HepG2 (cell line): ENCODE measurements around the gene USP8. TPM values are rescaled to one million over a fixed set of nuclear protein-coding genes. Genes with fewer than 3 reads are reported as not detected.

Source experiments
- ELF4 ChIP-seq: sonication (generic); formaldehyde crosslinking; IDR thresholded peaks from 2 replicates; pipeline ENCODE4 v1.5.0; 2020; ENCODE audit warnings: missing genetic modification reagents, mild to moderate bottlenecking, moderate library complexity, borderline replicate concordance
- FOXC1 ChIP-seq: sonication (generic); formaldehyde crosslinking; IDR thresholded peaks from 2 replicates; pipeline ENCODE4 v1.8.0; 2022; ENCODE audit warnings: mild to moderate bottlenecking, missing genetic modification reagents, borderline replicate concordance
- GMEB1 ChIP-seq: sonication (generic); formaldehyde crosslinking; IDR thresholded peaks from 2 replicates; pipeline ENCODE4 v1.5.1; 2020; ENCODE audit warnings: missing genetic modification reagents, mild to moderate bottlenecking, borderline replicate concordance
- KDM5B ChIP-seq: sonication (generic); formaldehyde crosslinking; IDR thresholded peaks from 2 replicates; pipeline ENCODE4 v1.4.0; 2020; ENCODE audit warnings: missing genetic modification reagents, mild to moderate bottlenecking, borderline replicate concordance
- MED1 ChIP-seq: sonication (generic); formaldehyde crosslinking; IDR thresholded peaks from 2 replicates; pipeline ENCODE4 v1.4.0; 2020; ENCODE audit warnings: missing genetic modification reagents
- NCOA5 ChIP-seq: sonication (generic); formaldehyde crosslinking; IDR thresholded peaks from 2 replicates; pipeline ENCODE4 v1.4.0; 2020; ENCODE audit warnings: missing genetic modification reagents
- SSRP1 ChIP-seq: IDR thresholded peaks from 2 replicates; pipeline ENCODE4 v1.6.1; 2016; ENCODE audit warnings: control low read depth
- TCF7L2 ChIP-seq: IDR thresholded peaks from 2 replicates; pipeline ENCODE4 v1.6.1; 2011; ENCODE audit warnings: mild to moderate bottlenecking, low read depth, low read length, moderate library complexity
- XRCC5 ChIP-seq: fragments of 200-400 bp; formaldehyde crosslinking; optimal IDR thresholded peaks from 2 replicates; pipeline ENCODE3; 2017; ENCODE audit warnings: mild to moderate bottlenecking, low read length
- ZBTB40 ChIP-seq, 2 experiments: fragments of 450-650 bp in 1 of 2; sonication (generic) in 1 of 2; formaldehyde crosslinking in 1 of 2; IDR thresholded peaks; 2 replicates each; pipeline versions ENCODE4 v1.6.1 to v1.8.0; 2016 to 2022; ENCODE audit warnings: antibody characterized with exemption in 1 of 2, mild to moderate bottlenecking in 1 of 2, missing genetic modification reagents in 1 of 2
- ZBTB42 ChIP-seq: sonication (generic); formaldehyde crosslinking; IDR thresholded peaks from 2 replicates; pipeline ENCODE4 v1.5.0; 2020; ENCODE audit warnings: mild to moderate bottlenecking, missing genetic modification reagents
- ZNF451 ChIP-seq: sonication (generic); formaldehyde crosslinking; IDR thresholded peaks from 2 replicates; pipeline ENCODE4 v1.5.0; 2020; ENCODE audit warnings: mild to moderate bottlenecking, missing genetic modification reagents
- ZNF629 ChIP-seq: sonication (generic); formaldehyde crosslinking; conservative IDR thresholded peaks from 2 replicates; pipeline ENCODE4 v1.5.0; 2020; ENCODE audit warnings: missing genetic modification reagents
- ZNF724P ChIP-seq: sonication (generic); formaldehyde crosslinking; IDR thresholded peaks from 2 replicates; pipeline ENCODE4 v1.8.0; 2022; ENCODE audit warnings: missing genetic modification reagents, borderline replicate concordance
- ZNF83 ChIP-seq: sonication (generic); formaldehyde crosslinking; IDR thresholded peaks from 2 replicates; pipeline ENCODE4 v1.4.0; 2020; ENCODE audit warnings: missing genetic modification reagents, mild to moderate bottlenecking, borderline replicate concordance
- polyA plus RNA-seq, 8 experiments: library from polyadenylated mRNA; depleted of rRNA in 3 of 8; stranded (reverse) in 7 of 8; unstranded in 1 of 8; fragments of >200 nt; fragmentation: Illumina TruSeq in 4 of 8; extraction: Trizol in 4 of 8; gene quantifications; 2 replicates each; pipeline versions ENCODE4 v1.2.1 to v1.2.3, GENCODE V29; 2011 to 2016; ENCODE audit warnings: low read depth in 4 of 8, missing spikeins in 1 of 8, mixed read lengths in 1 of 8; ENCODE audit not compliant: insufficient read depth in 1 of 8
- total RNA-seq, 5 experiments: library from RNA; depleted of rRNA; stranded (reverse); fragments of >200 nt; fragmentation: Illumina TruSeq; extraction: Trizol; gene quantifications; 2 replicates each; pipeline ENCODE4 v1.2.3, GENCODE V29; 2016; ENCODE audit warnings: low read depth in 1 of 5
- TF ChIP-seq, protein P1 (sequence below): sonication (generic); formaldehyde crosslinking; IDR thresholded peaks from 2 replicates; pipeline ENCODE4 v1.4.0; 2020; ENCODE audit warnings: missing genetic modification reagents

USP8 gene
- total and polyA plus RNA-seq, 2 of the 13 experiments (the other 11 are each of a cell fraction or from before 2014, with no cell fraction given), result 36.4 to 50.7 TPM

- TF ChIP-seq ZNF451 (CRISPR knock-in tag) (0 out of 2 replicates have a peak, but pooled peaks have one; percentile 68), GMEB1 (CRISPR knock-in tag) (peak; percentile 92), ZNF724P (CRISPR knock-in tag) (0 out of 2 replicates have a peak, but pooled peaks have one; percentile 69), SSRP1 (CRISPR knock-in tag) (no peak), ZBTB40 (IDR thresholded peaks at IDR 0.05) (no peak), ZBTB40 (CRISPR knock-in tag; IDR thresholded peaks at IDR 0.05) (peak; percentile 83), MED1 (CRISPR knock-in tag) (peak; percentile 77), ELF4 (peak; percentile 86), FOXC1 (CRISPR knock-in tag) (peak; percentile 52; the same call in 1 of the 2 replicates), ZNF629 (peak; percentile 67), XRCC5 (peak; percentile 60), TCF7L2 (no peak), KDM5B (CRISPR knock-in tag) (peak; percentile 76; the same call in 1 of the 2 replicates), ZNF83 (CRISPR knock-in tag) (no peak), NCOA5 (CRISPR knock-in tag) (no peak), ZBTB42 (no peak; the same call in 1 of the 2 replicates)
- TF ChIP-seq, protein P1, sequence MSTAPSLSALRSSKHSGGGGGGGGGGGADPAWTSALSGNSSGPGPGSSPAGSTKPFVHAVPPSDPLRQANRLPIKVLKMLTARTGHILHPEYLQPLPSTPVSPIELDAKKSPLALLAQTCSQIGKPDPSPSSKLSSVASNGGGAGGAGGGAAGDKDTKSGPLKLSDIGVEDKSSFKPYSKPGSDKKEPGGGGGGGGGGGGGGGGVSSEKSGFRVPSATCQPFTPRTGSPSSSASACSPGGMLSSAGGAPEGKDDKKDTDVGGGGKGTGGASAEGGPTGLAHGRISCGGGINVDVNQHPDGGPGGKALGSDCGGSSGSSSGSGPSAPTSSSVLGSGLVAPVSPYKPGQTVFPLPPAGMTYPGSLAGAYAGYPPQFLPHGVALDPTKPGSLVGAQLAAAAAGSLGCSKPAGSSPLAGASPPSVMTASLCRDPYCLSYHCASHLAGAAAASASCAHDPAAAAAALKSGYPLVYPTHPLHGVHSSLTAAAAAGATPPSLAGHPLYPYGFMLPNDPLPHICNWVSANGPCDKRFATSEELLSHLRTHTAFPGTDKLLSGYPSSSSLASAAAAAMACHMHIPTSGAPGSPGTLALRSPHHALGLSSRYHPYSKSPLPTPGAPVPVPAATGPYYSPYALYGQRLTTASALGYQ, result no peak
These were observed at the start of gene USP8 (continued) for GRCh38 chr15:50424066-50424890.
